ENCODE results near the gene SIRT4. TPM values are rescaled to one million over a fixed set of nuclear protein-coding genes. Genes with fewer than 3 reads are reported as not detected.

Gene SIRT4
- total and polyA plus RNA-seq, 2 of the 8 experiments (the other 6 are each of a cell fraction or from before 2014, with no cell fraction given) = 3.8 to 4.1 TPM

DNA sequence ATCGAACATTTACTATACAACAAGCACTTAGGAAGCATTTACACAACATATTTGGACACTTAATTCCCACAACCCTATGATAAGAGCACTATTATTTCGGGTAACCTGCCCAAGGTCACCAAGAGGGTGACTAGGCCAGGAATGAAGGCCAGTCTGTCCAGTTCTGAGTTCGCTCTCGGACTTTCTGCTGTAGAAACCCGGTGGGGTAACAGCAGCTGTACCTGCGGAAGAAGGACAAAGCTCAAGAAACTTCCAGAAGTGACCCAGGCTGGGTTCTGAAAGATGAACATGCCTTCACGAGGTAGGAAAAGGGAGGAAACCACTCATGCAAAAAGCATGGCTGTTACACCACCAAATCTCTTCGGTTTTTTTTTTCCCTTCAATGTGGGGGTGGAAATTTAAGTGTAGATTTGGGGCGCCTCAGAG, 14.7 kb downstream of the SIRT4 start:
- CTCF ChIA-PET (ENCODE audit: partially characterized antibody) = interaction anchor here (0.7 to 11.0 kb wide), 15 partner anchors 8 to 619 kb away, joined by 3 to 109 read pairs (median 3); partner anchors contain the start of genes COQ5, PLA2G1B, RNU4-2 and SIRT4
- H4K5ac ChIP-seq (ENCODE audit: insufficient read length, low read depth, low read length) = peak overlapping the region; percentile 7
- H3K9me3 ChIP-seq (ENCODE audit: insufficient read depth in 2 of 2, low read depth in 1 of 2, low read length in 1 of 2) = no peaks in the 10 kb centered on the region
- peak overlapping the region; percentile 91; the same call in 1 of the 2 replicates for H2AFZ ChIP-seq (ENCODE audit: low read length)
- H2AK5ac ChIP-seq (ENCODE audit: low read depth, low read length) = no peak overlapping the region
- POLR2A ChIA-PET (ENCODE audit: partially characterized antibody) = interaction anchor here (0.9 to 8.1 kb wide), 11 partner anchors 10 to 121 kb away, joined by 3 to 102 read pairs (median 4); partner anchors contain the start of genes PLA2G1B, RNU4-1, RNU4-2 and RPLP0
- 65% methylated on average over 9 of the region's 9 CpGs; no CpG with 5 or more reads in 1 of the 2 experiments for WGBS, 2 experiments (ENCODE audit: extremely low coverage in 1 of 2, insufficient coverage in 1 of 2, insufficient read length in 1 of 2, insufficient replicate concordance in 2 of 2, low coverage in 1 of 2, low lambda C conversion rate in 2 of 2, missing lambda C conversion rate in 1 of 2)
- H3K79me2 ChIP-seq (ENCODE audit: control insufficient read depth in 1 of 2, insufficient read depth in 2 of 2, low read length in 2 of 2) = no peaks in the 10 kb centered on the region
- no peak overlapping the region for H2BK20ac ChIP-seq (ENCODE audit: low read length)
- H3K4me1 ChIP-seq (replicated peaks in 1 of 4; ENCODE audit: control insufficient read depth in 3 of 4, insufficient read depth in 4 of 4, low read length in 3 of 4) = peaks cover 0 to 8% (median 4%) of the 10 kb centered on the region in 4 experiments; a peak in 3 of 7 replicates
- H3K4me3 ChIP-seq (ENCODE audit: extremely low read depth in 1 of 4, insufficient read depth in 2 of 4, low read depth in 3 of 4, low read length in 4 of 4) = peak overlapping the region; percentile 33 to 67 (median 56)
- DNase-seq (ENCODE audit: low read depth in 1 of 2, low spot score in 2 of 2) (peak in 1 of 2 experiments; percentile 47), FAIRE-seq (no peak)
- H4K91ac ChIP-seq (replicated peaks; ENCODE audit: insufficient read length, low read length) = peak overlapping the region; percentile 3
- no peaks in the 10 kb centered on the region for H3K79me1 ChIP-seq (ENCODE audit: low read depth, low read length)
- H4K20me1 ChIP-seq (replicated peaks in 1 of 2; ENCODE audit: control insufficient read depth in 1 of 2, insufficient read depth in 2 of 2, low read length in 2 of 2) = no peaks in the 10 kb centered on the region
- peak overlapping the region; percentile 50 for H3K4ac ChIP-seq (replicated peaks; ENCODE audit: insufficient read length, low read depth, low read length)
- H3K9ac ChIP-seq (replicated peaks in 1 of 4; ENCODE audit: extremely low read depth in 1 of 4, low read depth in 3 of 4, low read length in 3 of 4) = peak overlapping the region; percentile 57 to 73 (median 69)
- peak overlapping the region; percentile 6; the same call in 1 of the 2 replicates for H2BK12ac ChIP-seq (ENCODE audit: low read depth, low read length)
- H2BK15ac ChIP-seq (ENCODE audit: low read length) = no peak overlapping the region
- H3K23me2 ChIP-seq (ENCODE audit: low read depth, low read length) = peaks cover 3% of the 10 kb centered on the region; the same call in 1 of the 2 replicates
- H2BK5ac ChIP-seq (ENCODE audit: low read depth, low read length) = 0 out of 2 replicates have a peak overlapping the region, but pooled peaks have one; percentile 69
- H3K56ac ChIP-seq (replicated peaks; ENCODE audit: insufficient read length, low read depth, low read length) = peak overlapping the region; percentile 22
- H3K14ac ChIP-seq (ENCODE audit: insufficient read length) = no peak overlapping the region
- H2BK120ac ChIP-seq (replicated peaks; ENCODE audit: low read depth, low read length) = no peak overlapping the region
- no peak overlapping the region; the same call in 1 of the 2 replicates for H4K8ac ChIP-seq (ENCODE audit: extremely low read depth, insufficient read depth, low read length)
- no peaks in the 10 kb centered on the region for H3K36me3 ChIP-seq (ENCODE audit: control insufficient read depth in 2 of 4, insufficient read depth in 4 of 4, low read length in 3 of 4)
- H3K23ac ChIP-seq (ENCODE audit: insufficient read length) = no peak overlapping the region
- H3K27me3 ChIP-seq (replicated peaks in 1 of 4; ENCODE audit: control insufficient read depth in 3 of 4, extremely low read depth in 1 of 4, insufficient read depth in 3 of 4, low read length in 3 of 4) = no peaks in the 10 kb centered on the region
- H3K18ac ChIP-seq (ENCODE audit: extremely low read depth, low read length) = no peak overlapping the region
- H3K27ac ChIP-seq (ENCODE audit: low read depth, low read length) = 0 out of 2 replicates have a peak overlapping the region, but pooled peaks have one; percentile 1
- peak overlapping the region; percentile 67 to 91 for H3K4me2 ChIP-seq (ENCODE audit: insufficient read depth in 1 of 2, low read depth in 2 of 2, low read length in 2 of 2)
- no peak for TF ChIP-seq EP300 (IDR thresholded peaks at IDR 0.05; ENCODE audit: borderline replicate concordance in 1 of 2, low read depth in 2 of 2, low read length in 2 of 2)
- TF ChIP-seq ATF3 (IDR thresholded peaks at IDR 0.05; ENCODE audit: insufficient read depth, low read depth, low read length) = no peak
- TF ChIP-seq TCF12 (IDR thresholded peaks at IDR 0.05; ENCODE audit: low read depth, low read length) = no peak

Data from H1 (cell line).